ENCODE results near the gene MYOM1. TPM values are rescaled to one million over a fixed set of nuclear protein-coding genes. Genes with fewer than 3 reads are reported as not detected.

The MYOM1 gene
- total RNA-seq, 1 donor from 2014 or later: 2.0 TPM

- no peak for DNase-seq (ENCODE audit: extremely low spot score, unreplicated experiment)
- H3K36me3 Mint-ChIP-seq: no peaks in the 10 kb centered on the region
- no peaks in the 10 kb centered on the region for H3K4me1 Mint-ChIP-seq (ENCODE audit: unreplicated experiment)
- H3K9me3 Mint-ChIP-seq: no peaks in the 10 kb centered on the region
- no peak for TF ChIP-seq CTCF (conservative IDR thresholded peaks at IDR 0.05)
- peaks cover 7% of the 10 kb centered on the region for H3K27me3 Mint-ChIP-seq
- no peak overlapping the region for H3K27ac Mint-ChIP-seq
- no peak overlapping the region for H3K4me3 Mint-ChIP-seq
Measured at GRCh38 chr18:3097082-3097481, 122.7 kb downstream of the MYOM1 start.

GRCh38 chr18:3095921-3096320 is 123.8 kb downstream of the MYOM1 start:
- Mint-ChIP-seq H3K27ac (no peak overlapping the region), H3K4me1 (ENCODE audit: unreplicated experiment) (no peaks in the 10 kb centered on the region), H3K27me3 (peaks cover 7% of the 10 kb centered on the region), H3K36me3 (no peaks in the 10 kb centered on the region), H3K9me3 (no peaks in the 10 kb centered on the region), H3K4me3 (no peak overlapping the region)
- no peak for DNase-seq (ENCODE audit: extremely low spot score, unreplicated experiment)
- no peak for TF ChIP-seq CTCF (conservative IDR thresholded peaks at IDR 0.05)

GRCh38 chr18:3094338-3094684 is 125.5 kb downstream of the MYOM1 start:
- TF ChIP-seq CTCF (conservative IDR thresholded peaks at IDR 0.05): no peak
- no peak overlapping the region for H3K27ac Mint-ChIP-seq
- peaks cover 5% of the 10 kb centered on the region for H3K4me1 Mint-ChIP-seq (ENCODE audit: unreplicated experiment)
- H3K4me3 Mint-ChIP-seq: no peak overlapping the region
- H3K9me3 Mint-ChIP-seq: no peaks in the 10 kb centered on the region
- DNase-seq (ENCODE audit: extremely low spot score, unreplicated experiment): no peak
- no peaks in the 10 kb centered on the region for H3K36me3 Mint-ChIP-seq
- H3K27me3 Mint-ChIP-seq: peaks cover 7% of the 10 kb centered on the region

- Mint-ChIP-seq H3K27me3 (peaks cover 7% of the 10 kb centered on the region), H3K36me3 (no peaks in the 10 kb centered on the region), H3K4me1 (ENCODE audit: unreplicated experiment) (peaks cover 5% of the 10 kb centered on the region), H3K9me3 (no peaks in the 10 kb centered on the region), H3K27ac (no peak overlapping the region), H3K4me3 (no peak overlapping the region)
- DNase-seq (ENCODE audit: extremely low spot score, unreplicated experiment): no peak
- TF ChIP-seq CTCF (conservative IDR thresholded peaks at IDR 0.05): no peak
Measured at GRCh38 chr18:3093624-3094337, 126.0 kb downstream of the MYOM1 start.

- H3K4me3 Mint-ChIP-seq: no peak overlapping the region
- peaks cover 7% of the 10 kb centered on the region for H3K27me3 Mint-ChIP-seq
- H3K9me3 Mint-ChIP-seq: no peaks in the 10 kb centered on the region
- no peak for TF ChIP-seq CTCF (conservative IDR thresholded peaks at IDR 0.05)
- no peak overlapping the region for H3K27ac Mint-ChIP-seq
- no peak for DNase-seq (ENCODE audit: extremely low spot score, unreplicated experiment)
- H3K36me3 Mint-ChIP-seq: no peaks in the 10 kb centered on the region
- H3K4me1 Mint-ChIP-seq (ENCODE audit: unreplicated experiment): peaks cover 14% of the 10 kb centered on the region
Measured at GRCh38 chr18:3092727-3093126, 127.0 kb downstream of the MYOM1 start.
